HG02610 (cell line): ENCODE results near the gene VCAM1.

Experiments used
- ATAC-seq: cut with Tn5 transposase; IDR thresholded peaks from one replicate; pipeline ENCODE4 v1.9.1; 2021; ENCODE audit warnings: mild to moderate bottlenecking, moderate library complexity; ENCODE audit not compliant: unreplicated experiment

VCAM1 gene

GRCh38 chr1:100721526-100722207, 2.1 kb downstream of the VCAM1 start:
- ATAC-seq, result no peak

GRCh38 chr1:100722221-100722620, 2.7 kb downstream of the VCAM1 start:
- no peak for ATAC-seq

GRCh38 chr1:100724281-100724680, 4.7 kb downstream of the VCAM1 start:
- no peak for ATAC-seq

DNA sequence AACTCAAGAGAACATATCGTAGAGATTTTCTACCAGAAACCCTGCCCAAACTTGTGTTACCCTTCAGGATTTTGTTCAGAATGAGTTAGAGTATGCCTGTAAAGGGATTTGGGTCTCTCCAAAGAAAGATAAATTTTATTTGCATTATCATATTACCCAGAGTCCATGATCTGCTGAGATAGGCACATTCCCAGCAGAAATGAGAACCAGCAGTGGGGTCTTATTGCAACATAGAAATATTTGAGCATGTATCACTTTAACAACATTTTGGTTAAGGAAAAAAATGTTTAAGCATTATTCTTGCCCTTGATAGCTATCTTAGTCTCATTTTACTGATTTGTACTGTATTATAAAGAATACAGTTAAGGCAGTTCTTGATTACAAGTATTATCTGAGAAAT, 10.6 kb downstream of the VCAM1 start:
- no peak for ATAC-seq

DNA sequence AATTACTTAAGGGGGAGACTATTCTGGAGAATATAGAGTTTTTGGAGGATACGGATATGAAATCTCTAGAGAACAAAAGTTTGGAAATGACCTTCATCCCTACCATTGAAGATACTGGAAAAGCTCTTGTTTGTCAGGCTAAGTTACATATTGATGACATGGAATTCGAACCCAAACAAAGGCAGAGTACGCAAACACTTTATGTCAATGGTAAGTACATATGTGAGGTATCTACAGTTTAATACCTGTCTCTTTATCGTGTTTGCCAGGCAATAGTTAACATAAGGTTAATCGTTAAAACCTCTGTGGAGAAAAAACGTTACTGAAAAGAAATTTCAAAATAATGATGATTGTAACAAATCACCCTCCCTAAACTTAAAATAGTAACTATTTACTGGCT, 11.8 kb downstream of the VCAM1 start:
- ATAC-seq, result no peak

- no peak for ATAC-seq
Measured at GRCh38 chr1:100731758-100732157, 12.2 kb downstream of the VCAM1 start.

DNA sequence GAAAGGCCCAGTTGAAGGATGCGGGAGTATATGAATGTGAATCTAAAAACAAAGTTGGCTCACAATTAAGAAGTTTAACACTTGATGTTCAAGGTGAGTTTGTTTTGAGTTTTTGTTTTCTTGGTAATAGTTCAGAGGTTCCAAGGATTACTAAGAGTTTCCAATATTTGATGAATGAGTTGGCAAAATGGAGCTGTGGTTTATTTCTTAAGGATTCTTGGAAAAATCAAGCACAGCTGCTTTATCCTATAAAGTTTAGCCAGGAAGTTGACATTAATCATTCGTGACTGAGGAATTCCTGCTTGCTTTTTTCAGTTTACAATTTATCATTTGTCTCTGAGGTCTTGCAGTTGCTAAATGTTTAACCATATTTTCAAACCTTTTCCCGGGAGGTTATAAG, 15.1 kb downstream of the VCAM1 start:
- ATAC-seq, result no peak

DNA sequence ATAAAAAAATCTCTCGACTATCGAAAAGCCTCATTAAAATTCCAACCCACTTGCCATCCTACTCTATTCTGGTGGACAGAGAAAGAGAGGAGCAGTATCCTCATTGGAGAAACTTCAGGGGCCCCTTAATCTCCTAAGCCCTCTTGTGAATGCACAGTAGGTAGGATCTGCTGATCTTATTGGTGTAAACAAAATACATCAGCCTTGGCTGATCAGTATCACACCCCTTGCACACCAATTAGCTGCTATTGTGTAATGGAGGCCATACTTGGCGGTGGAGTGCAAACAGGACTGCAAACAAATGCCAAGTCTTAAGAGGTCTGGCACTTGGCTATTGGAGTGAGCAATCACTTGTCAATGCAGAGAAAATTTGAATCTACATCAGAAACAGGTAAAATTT, 15.7 kb downstream of the VCAM1 start:
- ATAC-seq, result no peak

GRCh38 chr1:100736324-100736723, 16.8 kb downstream of the VCAM1 start:
- ATAC-seq, result no peak

DNA sequence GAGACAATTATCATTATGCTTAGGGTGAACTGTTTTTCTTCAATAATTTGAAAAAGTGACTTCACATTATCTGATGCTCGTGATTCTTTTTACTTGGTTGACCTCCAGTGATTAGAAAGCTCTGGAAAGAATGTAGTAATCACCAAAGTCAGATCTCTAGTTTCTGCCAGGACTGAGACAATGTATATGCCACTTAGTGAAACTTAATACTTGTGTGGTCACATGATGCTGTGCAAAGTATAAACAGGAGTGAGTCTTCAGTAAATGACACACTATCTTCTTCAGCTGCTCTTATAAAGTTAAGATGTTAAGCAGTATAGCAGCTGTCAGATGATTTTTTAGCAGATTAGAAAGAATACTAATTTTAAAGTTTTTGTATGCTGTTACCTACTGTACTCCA, 17.2 kb downstream of the VCAM1 start:
- ATAC-seq, result no peak

- no peak for ATAC-seq
Measured at GRCh38 chr1:100746542-100746932, 27.0 kb downstream of the VCAM1 start.

DNA sequence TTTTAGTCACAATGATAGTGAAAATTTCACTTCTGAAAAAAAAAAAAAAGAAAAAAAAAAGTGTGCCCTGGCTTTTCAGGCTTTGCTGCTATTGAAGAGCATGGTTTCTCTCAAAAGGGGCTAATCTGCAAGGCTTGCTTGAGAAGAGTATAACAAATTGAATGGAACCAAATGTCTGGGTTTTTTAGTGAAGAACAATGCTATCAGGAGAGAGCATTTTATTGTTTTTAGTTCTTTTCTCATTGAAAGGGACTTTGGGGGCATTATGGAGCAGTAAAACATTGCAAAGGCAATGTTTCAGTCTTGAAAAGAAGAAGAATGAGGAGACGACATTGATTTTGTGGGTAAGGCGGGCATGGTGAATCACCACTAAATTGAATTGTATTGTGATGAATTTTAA, 28.2 kb downstream of the VCAM1 start:
- ATAC-seq, result no peak

GRCh38 chr1:100750005-100750885, 30.7 kb downstream of the VCAM1 start:
- no peak for ATAC-seq

GRCh38 chr1:100752791-100753190, 33.2 kb downstream of the VCAM1 start:
- no peak for ATAC-seq

DNA sequence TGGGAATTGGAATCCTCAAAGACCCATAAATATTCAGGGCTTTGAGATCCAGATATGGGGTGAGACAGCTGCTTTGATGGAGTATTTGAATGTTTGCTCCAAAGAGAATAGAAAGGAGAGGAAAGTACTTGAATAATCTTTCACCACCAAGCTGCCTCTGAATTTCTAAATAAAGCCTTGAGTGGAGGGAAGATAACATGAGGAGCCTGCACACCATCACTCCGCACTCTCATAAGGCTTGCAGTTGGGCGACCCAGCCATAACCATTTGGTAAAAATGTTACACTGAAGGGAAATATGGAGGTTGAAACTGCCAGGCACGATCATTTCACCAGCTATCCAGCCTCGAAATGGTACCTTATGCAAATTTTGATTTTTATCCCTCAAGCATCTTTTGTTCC, 38.4 kb downstream of the VCAM1 start:
- no peak for ATAC-seq

GRCh38 chr1:100759188-100759587, 39.6 kb downstream of the VCAM1 start:
- no peak for ATAC-seq

- no peak for ATAC-seq
Measured at GRCh38 chr1:100760511-100760910, 41.0 kb downstream of the VCAM1 start.

DNA sequence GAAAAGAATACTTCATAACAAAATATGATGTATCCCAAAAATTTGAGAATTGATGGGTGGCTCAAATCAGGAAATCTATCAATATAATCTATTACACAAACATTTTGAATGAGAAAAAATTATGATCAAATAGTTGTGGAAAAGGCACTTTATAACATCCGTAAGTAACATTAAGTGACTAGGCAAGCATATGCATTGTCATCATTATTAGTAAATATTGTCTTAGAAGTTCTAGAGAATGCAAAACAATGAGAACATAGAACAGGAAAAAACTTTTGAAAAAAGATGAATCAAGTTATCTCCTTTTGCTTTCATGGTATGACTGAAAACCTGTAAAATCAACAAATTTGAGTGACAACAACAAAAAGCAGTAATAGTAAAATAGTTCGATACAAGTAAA, 42.9 kb downstream of the VCAM1 start:
- no peak for ATAC-seq

- ATAC-seq, result no peak
Measured at GRCh38 chr1:100767176-100767890, 47.8 kb downstream of the VCAM1 start.

DNA sequence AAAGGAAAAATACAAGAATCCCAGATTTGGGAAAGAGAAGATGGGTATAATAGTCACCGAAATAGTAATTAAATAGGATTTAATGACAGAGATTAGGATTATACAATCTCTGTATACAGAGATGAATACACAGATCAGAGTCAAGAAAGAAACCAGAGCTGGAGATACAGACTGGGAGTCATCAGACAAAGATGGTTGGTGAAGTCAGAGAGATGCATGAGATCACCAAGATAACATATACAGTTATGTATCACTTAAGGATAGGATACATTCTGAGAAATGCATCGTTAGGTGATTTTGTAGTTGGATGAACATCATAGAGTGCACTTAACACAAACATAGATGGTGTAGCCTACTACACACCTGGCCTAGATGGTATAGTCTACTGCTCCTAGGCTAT, 49.8 kb downstream of the VCAM1 start:
- no peak for ATAC-seq

GRCh38 chr1:100769906-100770646, 50.5 kb downstream of the VCAM1 start:
- ATAC-seq, result no peak
